Measurements from ENCODE around the gene SSC5D.
A peak's percentile ranks its signal among the peaks of the same experiment; 100 is the strongest.

Gene SSC5D

DNA sequence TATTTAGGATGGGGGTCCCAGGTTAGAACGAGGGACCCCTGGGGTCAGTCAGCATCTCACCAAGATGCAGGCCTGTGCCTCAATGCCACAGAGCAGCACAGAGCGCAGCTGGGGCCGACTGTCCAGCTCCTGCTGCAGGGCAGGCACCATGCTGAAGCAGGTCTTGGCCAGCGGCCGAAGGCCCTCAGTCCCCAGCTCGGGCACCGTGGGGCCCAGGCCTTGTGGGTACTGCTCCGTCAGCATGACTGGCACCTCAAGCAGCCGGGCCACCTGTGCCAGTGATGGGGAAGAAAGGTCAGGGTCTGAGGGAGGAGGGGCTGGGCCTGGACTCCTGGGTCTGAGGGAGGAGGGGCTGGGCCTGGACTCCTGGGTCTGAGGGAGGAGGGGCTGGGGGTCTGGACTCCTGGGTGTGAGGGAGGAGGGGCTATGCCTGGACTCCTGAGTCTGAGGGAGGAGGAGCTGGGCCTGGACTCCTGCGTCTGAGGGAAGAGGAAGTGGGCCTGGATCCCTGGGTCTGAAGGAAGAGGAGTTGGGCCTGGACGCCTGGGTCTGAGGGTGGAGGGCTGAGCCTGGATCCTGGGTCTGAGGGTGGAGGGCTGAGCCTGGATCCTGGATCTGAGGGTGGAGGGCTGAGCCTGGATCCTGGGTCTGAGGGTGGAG is 32.5 kb upstream of the SSC5D start:
- DNase-seq: no peak

DNA sequence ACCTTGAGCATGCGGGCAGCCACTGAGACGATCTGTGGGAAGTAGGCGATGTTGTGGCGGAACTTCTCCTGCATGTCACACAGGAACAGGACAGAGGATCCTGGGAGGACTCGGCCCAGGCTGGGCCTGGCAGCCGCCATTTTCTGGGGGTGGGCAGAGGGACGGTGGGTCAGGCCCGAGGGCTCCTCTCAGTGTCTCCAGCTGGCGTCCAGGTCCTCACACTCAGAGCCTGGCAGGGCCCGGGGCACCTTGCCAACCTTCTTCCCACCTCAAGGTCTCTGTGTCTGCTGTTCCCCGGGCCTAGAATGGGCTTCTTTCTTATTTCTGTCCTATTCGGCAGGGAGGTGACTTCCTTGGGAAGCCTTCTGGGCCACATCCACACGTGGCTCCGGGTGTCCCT is 31.9 kb upstream of the SSC5D start:
- no peak for DNase-seq

DNA sequence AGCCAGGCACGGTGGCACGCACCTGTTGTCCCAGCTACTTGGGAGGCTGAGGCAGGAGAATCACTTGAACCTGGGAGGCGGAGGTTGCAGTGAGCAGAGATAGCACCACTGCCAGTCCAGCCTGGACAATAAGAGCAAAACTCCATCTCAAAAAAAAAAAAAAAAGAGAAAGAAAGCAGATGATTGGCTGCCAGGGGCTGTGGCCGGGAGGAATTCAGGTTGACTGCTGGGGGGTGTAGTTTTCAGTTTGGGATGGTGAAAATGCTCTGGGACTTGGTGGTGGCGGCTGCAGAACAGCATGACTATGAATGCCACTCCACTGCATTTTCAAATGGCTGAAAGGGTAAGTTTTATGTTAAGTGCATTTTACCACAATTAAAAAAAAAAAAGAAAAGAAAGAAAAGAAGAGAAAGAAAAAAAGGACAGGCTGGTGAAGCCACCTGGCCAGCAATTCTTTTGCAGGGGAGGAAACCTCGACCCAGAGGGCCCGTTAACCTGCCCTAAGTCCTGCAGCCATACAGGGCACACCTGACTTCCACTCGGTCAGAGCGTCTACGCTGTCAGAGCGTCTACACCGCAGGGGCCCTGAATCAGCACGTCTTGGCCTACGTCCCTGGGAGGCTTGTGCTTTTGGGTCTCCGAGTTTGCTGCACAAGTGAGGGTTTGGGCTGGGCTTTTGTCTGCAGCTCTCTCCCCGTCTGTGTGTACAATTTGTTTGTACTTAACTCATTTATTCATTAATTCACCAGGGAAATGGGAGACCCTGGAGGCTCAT is 30.4 kb upstream of the SSC5D start:
- DNase-seq: no peak

DNA sequence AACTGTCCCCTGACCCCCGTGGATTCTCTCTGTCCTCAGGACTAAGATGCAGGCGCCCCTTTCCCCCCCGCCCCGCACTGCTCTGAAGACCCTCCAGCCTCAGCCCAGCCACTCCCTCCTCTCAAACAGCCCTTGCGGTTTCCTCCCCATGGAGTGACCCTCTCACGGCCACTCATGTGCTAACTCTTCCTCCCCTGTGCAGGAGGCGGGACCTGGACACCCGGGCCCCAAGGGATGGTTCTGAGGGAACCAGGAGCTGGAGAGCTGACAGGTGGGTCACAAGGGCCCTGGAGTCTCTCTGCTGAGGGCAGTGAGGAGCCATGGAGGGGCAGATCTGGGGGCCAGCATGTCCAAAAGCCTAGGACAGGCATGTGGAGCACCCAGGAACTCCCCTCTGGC is 28.7 kb upstream of the SSC5D start:
- no peak for DNase-seq

DNA sequence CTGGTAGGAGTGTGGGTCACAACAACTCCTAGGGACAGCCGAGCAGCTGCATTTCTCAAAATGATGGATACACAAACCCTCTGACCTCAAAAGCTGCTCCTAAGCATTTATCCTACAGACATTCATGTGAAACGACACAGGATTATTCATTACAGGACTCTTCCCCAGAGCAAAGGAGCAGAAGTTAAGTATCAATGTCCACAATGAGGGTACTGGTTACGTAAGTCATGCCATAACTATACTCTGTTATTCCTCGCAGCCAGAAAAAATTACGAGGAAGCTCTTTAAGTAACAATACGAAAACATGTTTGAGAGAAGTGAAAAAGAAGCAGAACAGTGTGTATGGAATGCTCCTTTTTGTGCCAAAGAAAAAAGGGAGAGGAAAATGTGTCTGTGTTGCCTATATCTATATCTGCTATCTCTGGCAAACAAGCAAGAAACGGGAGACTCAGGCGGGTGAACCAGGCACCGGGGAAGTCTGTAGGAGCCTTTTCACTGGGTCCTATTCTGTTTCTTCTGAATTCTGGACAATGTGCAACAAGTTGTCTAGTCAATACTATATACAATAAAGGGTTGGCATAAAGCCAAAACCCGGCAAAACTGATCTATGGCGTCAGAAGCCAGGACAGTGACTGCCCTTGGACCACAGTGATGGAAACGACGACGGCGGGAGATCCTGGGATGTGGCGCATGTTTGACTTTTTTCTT is 28.1 kb upstream of the SSC5D start:
- DNase-seq: no peak

DNA sequence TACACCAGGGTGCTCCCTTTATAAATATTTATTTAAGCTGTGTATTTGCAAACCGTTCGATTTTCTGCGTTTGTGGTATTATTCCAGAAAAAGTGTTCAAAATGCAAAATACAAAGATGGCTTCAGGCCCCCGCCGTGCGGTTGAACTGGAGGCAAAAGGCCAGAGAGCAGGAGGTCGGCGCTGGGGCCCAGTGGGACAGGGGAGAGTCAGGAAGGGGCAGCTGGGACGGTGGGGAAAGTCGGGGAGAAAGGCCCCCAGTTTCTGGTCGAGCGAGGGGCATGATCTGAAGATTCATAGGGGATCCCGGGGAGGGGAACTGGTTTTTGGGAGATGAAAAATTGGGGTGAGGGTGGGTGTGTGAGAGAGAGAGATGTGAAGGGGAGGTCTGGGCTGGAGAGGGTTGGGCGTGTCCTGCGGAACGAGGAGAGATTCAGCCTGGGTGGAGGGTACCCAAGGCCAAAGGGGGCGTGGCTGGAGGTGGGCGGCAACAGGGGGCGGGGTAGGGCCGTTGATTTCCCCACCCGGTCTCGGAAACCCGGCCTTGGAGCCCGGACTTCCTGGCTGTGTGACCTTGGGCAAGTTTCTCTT is 27.5 kb upstream of the SSC5D start:
- no peak for DNase-seq

DNA sequence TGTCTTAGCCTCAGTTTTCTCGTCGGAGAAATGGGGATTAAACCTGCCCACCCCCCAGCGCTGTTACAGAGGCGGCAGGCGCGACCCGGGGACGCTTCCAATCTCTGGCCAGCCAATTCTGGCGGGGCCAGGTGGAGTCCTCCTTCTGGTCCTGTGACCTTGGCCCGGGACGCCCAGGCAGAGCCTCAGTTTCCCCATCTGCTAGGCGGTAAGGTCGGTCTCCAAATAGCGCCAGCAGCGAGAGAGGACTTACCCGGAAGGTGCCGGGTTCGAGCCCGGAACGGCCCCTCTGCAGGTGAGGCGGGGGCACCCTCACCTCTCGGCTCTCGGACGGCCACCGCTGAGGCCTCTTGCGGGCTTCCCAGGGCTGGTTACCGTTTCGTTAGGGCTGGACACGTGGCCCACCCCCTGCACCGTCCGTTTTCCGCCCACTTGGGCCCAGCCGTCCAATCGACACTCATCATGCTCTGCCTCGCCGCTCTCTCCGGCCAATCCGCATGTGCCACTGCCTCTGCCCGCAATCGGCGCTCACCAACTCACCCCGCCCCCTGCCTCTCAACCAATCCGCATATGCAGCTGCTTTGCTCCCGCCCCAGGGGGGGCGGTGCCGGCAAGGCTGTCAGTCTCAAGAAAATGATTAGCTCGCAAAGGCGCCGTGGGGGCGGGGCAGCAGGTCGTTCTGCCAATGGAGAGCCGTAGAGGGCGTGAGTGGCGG is 26.8 kb upstream of the SSC5D start, which contains the start of gene ISOC2:
Gene ISOC2, minus strand, starts transcription at position 384 of the 715 bp plus-strand sequence. CDS start 5,156 bp downstream, outside the sequence.
- peak; percentile 100 for DNase-seq

DNA sequence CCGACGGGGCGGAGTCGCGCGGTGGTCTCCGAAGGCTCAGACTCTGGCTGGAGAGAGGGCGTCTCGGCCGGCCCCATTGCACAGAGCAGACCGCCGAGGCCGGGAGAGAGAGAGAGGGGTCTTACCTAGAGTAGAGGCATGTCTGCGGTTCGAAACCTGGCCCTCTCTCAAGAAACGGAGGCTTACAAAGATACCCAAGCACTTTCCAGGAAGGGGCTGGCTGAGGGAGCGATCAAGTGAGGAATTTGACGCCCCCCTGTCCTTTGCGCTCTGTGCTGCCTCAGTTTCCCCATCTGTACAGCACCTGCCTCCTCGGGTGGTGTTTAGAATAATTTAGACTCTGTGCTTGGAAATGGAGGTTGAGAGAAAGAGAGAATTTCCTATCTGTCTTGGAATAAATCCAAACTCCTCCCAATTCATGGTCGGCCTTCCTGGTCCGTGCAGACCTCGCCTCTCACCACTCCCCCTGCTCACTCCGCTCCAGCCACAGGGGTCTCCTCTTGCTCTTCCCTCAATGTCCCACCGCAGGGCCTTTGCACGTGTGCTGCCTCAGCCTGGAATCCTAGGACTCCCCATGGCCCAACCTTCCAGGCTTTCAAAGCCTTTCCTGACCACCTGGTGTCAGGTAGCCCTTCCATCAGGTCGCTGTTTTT is 26.1 kb upstream of the SSC5D start:
- DNase-seq: no peak

DNA sequence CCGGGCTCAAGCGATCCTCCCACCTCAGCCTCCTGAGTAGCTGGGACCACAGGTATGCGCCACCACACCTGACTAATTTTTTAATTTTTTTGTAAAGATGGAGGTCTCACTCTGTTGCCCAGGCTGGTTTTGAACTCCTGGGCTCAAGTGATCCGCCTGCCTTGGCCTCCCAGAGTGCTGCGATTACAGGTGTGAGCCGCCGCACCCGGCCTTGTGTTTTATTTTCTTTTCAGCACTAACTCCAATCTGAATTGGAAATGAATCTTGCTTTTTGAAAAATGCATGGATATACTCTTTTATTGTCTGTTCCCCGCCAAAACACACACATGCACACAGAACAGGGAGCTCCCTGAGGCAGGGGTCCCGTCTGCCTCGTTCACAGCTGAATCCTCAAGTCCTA is 25.5 kb upstream of the SSC5D start:
- no peak for DNase-seq

DNA sequence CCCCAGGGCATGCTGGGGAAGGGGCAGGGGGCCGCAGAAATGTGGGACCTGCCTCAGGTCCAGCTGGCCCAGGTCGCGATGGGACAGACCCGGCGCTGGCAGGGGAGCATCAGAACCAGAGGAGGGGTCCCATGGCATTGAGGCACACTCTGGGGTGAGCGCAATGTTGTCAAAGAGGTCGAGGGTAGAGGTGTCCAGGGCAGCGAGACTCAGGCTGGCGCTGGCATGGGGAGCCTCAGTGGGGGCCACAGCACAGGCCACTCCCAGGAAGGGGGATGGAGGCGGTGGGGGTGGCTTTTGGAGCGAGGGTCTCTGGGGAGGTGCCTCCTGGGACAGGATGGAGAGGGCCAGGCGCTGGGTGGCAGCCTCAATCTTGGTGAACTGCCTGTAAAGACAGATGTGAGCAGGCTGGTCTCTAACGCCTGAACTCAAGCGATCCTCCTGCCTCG is 24.6 kb upstream of the SSC5D start:
- DNase-seq: no peak

DNA sequence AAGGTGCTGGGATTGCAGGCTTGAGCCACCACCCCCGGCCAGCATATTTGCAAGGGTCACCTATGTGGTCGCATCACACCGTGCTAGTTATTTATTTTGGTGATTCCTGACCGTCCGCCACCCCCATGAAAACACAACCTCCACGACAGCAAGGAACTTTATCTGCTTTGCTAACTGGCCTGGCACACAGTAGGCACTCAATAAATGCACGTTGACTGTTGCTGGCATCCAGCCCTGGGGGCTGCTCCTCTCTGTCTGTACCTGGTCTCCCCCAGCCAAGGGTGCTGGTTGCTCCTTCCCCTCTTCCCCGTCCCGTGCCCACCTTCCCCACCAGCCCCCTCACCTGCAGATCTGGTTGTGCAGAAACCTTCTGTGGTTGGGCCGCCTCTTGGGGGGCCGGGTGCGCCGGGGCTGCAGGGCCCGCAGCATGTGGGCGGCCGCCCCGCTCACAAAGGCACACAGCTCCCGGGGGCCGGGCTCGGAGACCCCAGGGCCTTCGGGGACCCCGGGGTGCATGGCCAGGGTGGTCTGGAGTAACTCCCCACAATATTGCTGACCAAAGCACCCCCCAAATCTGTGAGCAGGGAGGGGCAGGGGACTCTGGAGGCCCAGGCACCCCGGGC is 24.1 kb upstream of the SSC5D start:
- DNase-seq: no peak

DNA sequence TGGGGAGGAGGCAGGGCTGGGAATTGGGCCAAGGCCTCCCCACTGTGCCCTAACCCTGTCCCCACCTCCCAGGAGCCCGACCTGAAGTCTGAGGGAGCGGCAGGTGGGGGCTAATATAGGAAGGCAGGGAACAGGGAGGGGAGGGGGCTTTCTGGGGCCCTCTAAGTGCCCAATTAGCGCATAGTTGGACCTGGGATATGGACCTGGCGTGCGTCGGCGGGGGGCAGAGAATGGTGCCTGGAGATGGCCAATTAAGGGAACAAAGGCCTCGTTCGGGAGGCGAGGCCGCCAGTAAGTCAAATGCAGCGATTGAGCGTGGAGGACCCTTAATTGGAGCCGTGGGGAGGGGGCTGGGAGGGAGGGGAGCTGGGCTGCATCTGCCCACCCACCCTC is 23.6 kb upstream of the SSC5D start, which contains the start of gene C19orf85:
Gene C19orf85, minus strand, starts transcription at position 90 of the 393 bp plus-strand sequence. CDS start 197 bp downstream, outside the sequence.
- no peak for DNase-seq

DNA sequence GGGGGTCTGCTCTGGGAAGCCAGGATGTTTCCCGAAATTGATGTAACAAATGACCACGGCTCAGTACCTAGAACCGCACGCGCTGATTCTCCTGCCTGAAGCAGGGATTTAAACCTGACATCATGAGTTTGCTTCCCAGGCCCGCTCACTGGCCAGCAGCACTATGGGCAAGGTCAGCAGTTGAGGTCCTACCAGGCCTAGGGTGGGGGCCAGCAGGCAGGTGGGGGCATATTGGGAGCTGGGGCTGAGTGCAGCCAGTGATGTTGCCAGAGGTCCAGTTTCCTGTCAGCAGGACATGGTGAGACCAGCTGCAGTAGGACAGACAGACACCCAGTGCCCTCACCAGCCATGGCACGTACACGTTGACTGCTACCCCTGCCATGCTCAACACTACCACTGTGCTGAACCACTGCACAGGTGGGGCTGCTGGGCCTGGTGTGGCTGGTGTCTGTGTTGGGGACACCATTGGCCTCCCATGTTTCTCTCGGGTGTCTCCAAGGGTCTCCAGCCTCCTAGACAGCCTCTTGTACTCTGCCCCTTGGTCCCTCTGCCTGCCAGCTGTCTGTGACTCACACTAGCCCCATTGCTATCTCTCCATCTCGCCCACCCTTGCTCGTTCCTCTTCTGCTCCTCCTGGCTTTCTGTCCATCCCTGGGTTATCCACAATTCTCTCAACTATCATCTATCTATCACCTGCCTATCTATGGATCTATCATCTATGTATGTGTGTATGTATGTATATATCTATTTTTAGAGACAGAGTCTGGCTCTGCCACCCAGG is 22.6 kb upstream of the SSC5D start:
- DNase-seq: no peak

DNA sequence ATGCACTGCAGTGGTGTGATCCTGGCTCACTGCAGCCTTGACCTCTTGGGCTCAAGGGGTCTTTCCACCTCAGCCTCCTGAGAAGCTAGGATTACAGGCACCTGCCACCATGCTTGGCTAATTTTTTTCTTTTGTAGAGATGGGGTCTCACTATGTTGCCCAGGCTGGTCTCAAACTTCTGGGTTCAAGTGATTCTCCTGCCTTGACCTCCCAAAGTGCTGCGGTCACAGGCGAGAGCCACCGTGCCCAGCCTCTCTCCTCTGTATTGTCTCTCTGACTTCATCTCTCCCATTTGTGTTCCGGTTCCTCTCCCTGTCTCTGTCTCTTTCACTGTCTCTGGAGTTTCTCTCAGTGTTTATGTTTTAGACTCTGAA is 22.0 kb upstream of the SSC5D start:
- DNase-seq: no peak

DNA sequence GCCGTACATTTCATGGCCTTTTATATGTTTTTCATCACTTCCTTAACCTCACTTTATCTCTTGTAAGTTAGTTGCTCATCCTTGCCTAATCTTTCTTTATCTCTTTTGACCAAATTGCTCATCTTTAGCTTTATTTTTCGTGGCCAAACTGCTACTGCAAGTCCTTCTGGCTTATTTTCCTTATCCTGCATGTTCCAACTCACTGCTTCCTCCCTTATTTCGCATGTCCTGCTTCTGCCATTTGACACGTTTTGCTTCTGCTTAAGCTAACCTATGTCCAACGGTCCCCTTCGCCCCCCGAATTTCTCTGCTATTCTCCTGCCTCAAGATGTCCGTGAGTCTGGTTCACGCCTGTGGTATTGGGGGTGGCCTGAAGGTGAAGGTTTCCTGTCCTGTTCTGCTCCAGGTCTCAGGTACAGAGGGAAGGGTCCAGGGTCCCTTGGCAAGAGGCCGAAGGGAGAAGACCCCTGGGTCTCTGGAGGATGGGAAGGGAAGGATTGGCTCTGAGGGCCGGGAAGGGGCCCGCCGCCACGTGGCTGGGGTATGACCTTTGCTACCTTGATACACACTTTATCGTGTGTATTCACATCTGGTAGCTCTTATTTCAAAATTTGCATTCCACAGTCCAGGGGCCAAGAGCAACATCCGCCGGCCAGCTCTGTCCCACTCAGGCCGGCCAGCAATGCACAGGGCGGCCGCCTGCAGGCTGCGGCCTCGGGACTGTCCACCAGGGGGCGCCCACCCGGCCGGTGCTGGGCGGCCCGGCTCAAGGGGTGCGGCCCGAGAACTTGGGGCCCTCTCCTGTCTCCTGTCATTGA is 20.8 kb upstream of the SSC5D start:
- DNase-seq: peak; percentile 43

DNA sequence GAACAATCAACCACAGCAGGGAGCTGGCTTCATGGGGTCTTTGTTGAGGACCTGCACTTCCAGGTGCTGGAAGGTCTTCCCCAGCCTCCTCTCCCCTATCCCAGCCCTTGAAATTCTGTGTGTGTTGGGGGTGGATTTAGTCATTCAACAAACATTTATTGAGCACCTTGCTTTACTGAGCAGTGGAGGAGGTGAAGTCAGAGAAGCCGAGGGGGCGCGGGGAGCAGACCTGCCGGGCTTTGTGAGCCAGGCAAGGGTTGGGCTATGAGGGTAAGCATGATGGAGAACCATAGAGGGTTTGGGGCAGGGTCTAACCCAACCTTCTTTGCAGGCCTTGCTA is 20.2 kb upstream of the SSC5D start:
- DNase-seq: no peak

DNA sequence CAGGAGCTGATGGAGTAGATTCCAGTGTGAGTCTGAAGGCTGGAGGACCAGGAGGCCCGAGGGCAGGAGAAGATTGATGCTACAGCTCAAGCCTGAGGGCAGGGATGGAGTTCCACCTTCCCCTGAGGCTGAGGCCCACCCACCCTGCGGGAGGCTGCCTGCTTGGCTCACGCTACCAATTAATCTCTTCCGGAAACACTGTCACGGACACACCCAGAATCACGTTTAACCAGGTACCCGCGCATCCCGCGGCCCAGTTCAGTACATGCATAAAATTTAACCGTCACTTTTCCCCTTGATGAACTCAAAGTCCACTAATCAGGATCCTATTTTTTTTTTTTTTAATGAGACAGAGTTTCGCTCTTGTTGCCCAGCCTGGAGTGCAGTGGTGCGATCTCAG is 17.0 kb upstream of the SSC5D start:
- no peak for DNase-seq

DNA sequence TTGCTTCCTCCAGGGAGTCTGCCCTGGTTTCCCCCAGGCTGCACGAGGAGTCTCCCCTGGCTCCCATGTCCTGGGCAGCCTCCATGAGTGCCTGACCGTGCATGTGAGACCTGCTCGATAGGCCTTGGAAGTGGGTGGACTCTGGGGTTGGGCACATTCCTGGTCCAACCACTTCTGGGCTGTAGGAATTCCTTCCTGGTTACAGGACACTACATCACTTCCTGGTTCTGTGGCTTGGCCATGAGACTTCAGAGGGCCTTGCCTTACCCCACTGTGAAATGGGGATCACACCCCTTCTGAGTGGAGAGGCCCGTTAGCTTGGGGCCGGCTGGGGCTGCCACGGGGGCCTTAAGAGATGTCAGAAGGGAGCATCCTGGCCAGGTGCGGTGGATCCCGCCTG is 15.8 kb upstream of the SSC5D start:
- DNase-seq: no peak

DNA sequence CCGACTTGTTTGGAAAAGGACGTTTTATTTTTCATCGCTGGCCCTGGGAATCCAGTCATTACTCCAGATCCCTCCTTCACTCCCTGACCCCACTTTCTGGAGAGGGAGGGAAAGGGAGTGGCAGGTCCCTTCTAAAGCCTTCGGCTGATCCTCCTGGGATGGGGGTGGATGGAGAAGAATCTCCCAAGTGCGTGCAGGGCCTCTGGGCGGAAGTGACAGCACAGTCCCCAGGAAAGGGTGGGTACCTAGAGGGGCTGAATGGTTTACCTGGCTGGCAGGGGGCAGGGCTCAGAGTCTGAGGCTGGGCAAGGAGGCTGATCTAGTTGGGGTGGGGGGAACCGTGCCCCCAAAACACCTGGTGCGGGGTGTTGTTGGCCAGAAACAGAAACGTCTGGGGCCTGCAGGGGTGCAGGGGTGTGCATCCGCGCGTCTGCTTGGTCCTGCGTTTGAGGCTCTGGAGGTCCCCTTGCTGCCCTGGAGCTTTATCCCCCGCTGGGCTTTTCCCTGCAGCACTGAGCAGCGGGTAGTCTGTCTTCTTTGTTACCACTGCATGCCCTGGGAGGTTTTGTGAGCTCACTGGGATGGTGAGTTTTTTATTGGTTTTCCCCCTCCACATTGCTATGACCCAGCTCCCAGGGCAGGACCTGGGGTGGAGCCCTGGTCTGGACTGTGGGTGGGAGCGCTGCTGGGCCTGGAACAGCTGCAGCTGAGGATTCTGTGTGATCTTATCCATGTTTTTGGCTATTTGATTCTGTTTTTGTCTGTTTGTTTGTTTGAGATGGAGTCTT is 14.8 kb upstream of the SSC5D start:
- DNase-seq: no peak
